ENCODE data around the gene PROSER3. TPM values are rescaled to one million over a fixed set of nuclear protein-coding genes. Genes with fewer than 3 reads are reported as not detected.
"Not testable (repeated sequence)": the region's sequence is repeated elsewhere in the genome, so short reads cannot be mapped to it uniquely, and the experiment has no call there.

Gene PROSER3
- total RNA-seq, 1 experiment from 2014 or later, result 8.9 TPM

DNA sequence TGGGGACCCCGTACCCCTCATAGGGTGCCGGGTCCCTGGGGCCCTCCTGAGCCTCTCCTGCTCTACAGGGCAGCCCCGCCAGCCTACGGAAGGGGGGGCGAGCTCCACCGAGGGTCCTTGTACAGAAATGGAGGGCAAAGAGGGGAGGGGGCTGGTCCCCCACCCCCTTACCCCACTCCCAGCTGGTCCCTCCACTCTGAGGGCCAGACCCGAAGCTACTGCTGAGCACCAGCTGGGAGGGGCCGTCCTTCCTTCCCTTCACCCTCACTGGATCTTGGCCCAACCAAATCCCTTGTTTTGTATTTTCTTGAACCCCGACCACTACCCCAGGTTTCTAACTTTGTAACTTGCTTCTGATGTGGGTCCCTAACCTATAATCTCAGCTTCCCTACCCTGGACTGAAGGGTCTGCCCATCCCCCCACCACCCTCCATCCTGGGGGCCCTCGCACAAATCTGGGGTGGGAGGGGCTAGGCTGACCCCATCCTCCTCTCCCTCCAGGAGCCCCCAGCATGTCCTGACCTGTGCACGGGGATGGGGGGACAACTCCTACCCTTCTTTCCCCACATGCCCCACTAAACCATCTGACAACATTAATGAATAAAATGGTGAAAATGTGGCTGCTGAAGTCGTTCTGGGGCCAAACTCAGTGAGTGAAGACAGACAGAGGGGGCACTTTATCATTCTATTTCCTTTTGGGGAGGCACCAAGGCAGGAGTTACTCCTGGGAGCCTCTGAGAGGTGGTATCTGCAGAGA is 30.4 kb downstream of the PROSER3 start:
- Histone ChIP-seq H3K27me3 (no peaks in the 10 kb centered on the region), H3K36me3 (no peaks in the 10 kb centered on the region), H3K9me3 (no peaks in the 10 kb centered on the region), H3K4me3 (no peak overlapping the region)
- no peak for DNase-seq

- DNase-seq, result no peak
These were observed 31.4 kb downstream of the PROSER3 start for GRCh38 chr19:35789195-35789977.

DNA sequence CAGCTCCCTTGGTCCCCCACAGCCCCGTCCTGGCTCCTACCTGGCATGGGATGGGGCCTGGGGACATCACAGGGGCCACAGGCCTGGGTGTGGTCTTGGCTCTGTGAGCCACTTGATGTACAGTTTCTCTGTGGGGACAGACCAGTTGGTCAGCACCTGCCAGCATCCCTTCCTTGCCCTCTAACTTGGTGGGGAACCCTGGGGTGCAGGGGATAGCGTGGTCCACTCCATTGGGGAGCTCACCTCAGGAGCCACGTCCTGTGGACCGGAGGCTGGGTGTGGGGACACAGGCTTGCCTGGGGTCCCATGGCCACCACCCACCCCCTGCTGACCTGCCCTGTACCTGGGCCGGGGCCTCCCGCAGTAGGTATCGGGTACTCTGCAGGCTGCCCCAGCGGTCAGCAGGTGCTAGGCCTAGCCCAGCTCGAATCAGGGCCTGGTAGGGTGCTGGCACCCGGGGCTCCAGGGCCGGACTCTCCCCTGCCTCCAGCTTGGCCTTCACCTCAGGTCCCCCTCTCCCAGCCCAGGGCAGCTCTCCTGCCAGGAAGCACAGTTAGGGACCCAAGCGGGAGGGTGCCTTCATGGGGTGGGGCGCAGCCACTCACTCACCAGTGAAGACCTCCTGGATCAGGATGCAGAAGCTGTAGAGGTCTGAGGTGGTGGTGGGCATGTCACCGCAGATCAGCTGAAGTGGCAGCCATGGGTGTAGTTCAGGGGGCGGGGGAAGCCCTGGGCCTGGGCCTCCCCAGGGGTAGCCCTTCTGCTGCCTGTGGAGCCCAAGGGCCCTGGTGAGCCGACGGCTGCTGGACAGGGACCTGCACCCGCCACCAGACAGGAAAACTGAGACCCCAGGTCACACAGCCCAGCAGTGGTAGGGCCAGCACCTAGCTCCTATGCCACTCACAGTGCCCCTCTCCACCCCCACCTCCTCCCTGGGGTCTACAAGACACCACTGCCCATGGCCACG is 32.3 kb downstream of the PROSER3 start:
- DNase-seq, result no peak
- Histone ChIP-seq H3K36me3 (no peaks in the 10 kb centered on the region), H3K9me3 (no peaks in the 10 kb centered on the region), H3K27me3 (no peaks in the 10 kb centered on the region), H3K4me3 (no peak overlapping the region)

More at GRCh38 chr19:35789195-35789977, 31.4 kb downstream of the PROSER3 start:
- Histone ChIP-seq H3K27me3 (no peaks in the 10 kb centered on the region), H3K4me3 (no peak overlapping the region), H3K9me3 (no peaks in the 10 kb centered on the region), H3K36me3 (no peaks in the 10 kb centered on the region)

DNA sequence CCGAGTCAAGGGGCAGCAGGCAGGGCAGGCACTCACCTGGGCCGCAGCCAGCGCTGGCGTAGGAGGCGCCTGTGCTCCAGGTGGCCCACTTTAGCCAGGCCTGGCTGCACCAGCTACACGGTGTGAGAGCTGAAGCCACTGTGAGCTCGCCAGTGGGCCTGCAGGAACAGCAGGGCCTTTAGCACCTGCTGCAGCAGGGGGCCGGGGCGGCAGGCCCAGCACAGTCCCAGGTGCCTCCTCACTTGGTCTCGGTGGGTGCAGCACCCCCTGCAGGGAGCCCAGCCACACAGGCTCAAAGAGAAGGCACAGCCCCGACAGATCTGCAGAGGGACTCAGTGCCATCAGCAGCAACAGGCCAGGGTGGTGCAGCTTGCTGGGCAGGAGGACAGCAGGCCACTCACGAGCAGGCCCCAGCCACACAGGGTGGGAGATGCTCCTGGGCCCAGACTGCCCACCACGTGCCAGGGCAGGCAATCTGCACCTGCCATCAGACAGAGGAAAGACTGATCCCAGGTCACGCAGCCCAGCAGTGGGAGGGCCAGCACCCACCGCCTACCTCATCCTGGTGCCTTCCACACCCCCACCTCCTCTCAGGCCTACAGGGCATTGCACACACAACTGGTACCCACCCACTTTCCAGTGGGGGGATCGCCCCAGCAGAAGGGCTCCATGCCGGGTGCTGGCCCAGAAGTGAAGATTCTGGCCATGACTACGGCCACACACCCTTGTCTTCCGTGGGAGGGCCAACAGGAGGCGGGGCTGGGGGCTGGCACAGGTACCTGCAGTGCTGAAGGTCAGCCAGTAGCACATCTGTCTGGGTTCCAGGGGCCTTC is 33.2 kb downstream of the PROSER3 start:
- Histone ChIP-seq H3K36me3 (no peaks in the 10 kb centered on the region), H3K9me3 (no peaks in the 10 kb centered on the region), H3K4me3 (no peak overlapping the region), H3K27me3 (no peaks in the 10 kb centered on the region)
- no peak for DNase-seq

GRCh38 chr19:35791814-35792279 is 33.9 kb downstream of the PROSER3 start:
- DNase-seq, result no peak
- H3K27me3 ChIP-seq, result peaks cover 4% of the 10 kb centered on the region; the same call in 1 of the 2 replicates
- no peaks in the 10 kb centered on the region for H3K36me3 ChIP-seq
- no peak overlapping the region for H3K4me3 ChIP-seq
- H3K9me3 ChIP-seq, result no peaks in the 10 kb centered on the region

GRCh38 chr19:35792312-35792711 is 34.3 kb downstream of the PROSER3 start:
- DNase-seq, result no peak
- peaks cover 4% of the 10 kb centered on the region; the same call in 1 of the 2 replicates for H3K27me3 ChIP-seq
- no peaks in the 10 kb centered on the region for H3K9me3 ChIP-seq
- no peaks in the 10 kb centered on the region for H3K36me3 ChIP-seq
- H3K4me3 ChIP-seq, result no peak overlapping the region

- Histone ChIP-seq H3K4me3 (no peak overlapping the region), H3K9me3 (no peaks in the 10 kb centered on the region), H3K36me3 (no peaks in the 10 kb centered on the region), H3K27me3 (peaks cover 7% of the 10 kb centered on the region)
- DNase-seq, result no peak
These were observed 34.9 kb downstream of the PROSER3 start for GRCh38 chr19:35792888-35793287.

DNA sequence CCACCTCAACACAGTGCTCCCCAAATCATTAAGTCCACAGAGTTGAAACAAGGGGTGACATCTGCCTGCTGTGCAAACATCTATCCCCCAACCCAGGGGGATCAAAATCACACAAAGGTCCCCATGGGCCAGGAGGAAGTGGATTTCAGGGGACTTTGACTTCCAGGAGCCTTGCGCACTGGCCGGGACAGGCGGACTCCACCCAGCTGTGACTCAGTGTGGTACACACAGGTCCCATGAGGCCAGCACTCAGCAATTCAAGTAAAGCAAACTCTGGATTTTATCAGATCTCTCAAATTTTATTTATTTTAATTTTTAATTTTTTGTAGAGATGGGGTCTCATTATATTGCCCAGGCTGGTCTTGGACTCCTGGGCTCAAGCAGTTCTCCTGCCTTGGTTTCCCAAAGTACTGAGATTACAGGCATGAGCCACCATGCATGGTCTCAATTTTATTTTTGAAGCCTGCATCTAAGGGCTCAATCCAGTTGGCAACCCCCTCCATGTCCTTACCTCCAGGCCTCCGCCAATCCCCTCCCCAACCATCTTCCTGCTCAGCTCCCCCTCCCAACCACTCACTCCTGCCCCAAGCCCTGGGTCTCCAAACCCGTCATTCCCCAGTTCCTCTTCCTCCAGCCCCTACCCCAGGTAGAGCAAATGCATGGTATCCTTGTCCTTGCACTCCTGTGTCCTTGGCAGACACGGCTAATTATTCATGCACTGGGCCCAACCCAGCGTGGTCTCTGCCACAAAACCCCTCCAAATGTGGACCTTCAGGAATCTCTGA is 35.6 kb downstream of the PROSER3 start:
- Histone ChIP-seq H3K36me3 (no peaks in the 10 kb centered on the region), H3K27me3 (peaks cover 9% of the 10 kb centered on the region), H3K9me3 (no peaks in the 10 kb centered on the region), H3K4me3 (no peak overlapping the region)
- DNase-seq, result no peak

- not testable (repeated sequence) for H3K4me3 ChIP-seq
These were observed 37.6 kb downstream of the PROSER3 start for GRCh38 chr19:35795564-35795963.

GRCh38 chr19:35796645-35797542 is 38.9 kb downstream of the PROSER3 start:
- Histone ChIP-seq H3K9me3 (no peaks in the 10 kb centered on the region), H3K27me3 (peaks cover 11% of the 10 kb centered on the region), H3K36me3 (no peaks in the 10 kb centered on the region), H3K4me3 (no peak overlapping the region)
- no peak for DNase-seq

More at GRCh38 chr19:35795564-35795963, 37.6 kb downstream of the PROSER3 start:
- not testable (repeated sequence) for H3K36me3 ChIP-seq, DNase-seq, H3K27me3 ChIP-seq, H3K9me3 ChIP-seq

- H3K27me3 ChIP-seq, result peaks cover 12% of the 10 kb centered on the region
- no peaks in the 10 kb centered on the region for H3K9me3 ChIP-seq
- H3K36me3 ChIP-seq, result no peaks in the 10 kb centered on the region
- H3K4me3 ChIP-seq, result no peak overlapping the region
- no peak for DNase-seq
These were observed 39.7 kb downstream of the PROSER3 start for GRCh38 chr19:35797663-35798062.

GRCh38 chr19:35801828-35802227 is 43.9 kb downstream of the PROSER3 start:
- Histone ChIP-seq H3K4me3 (no peak overlapping the region), H3K27me3 (peaks cover 18% of the 10 kb centered on the region), H3K36me3 (no peaks in the 10 kb centered on the region), H3K9me3 (no peaks in the 10 kb centered on the region)
- DNase-seq, result no peak

DNA sequence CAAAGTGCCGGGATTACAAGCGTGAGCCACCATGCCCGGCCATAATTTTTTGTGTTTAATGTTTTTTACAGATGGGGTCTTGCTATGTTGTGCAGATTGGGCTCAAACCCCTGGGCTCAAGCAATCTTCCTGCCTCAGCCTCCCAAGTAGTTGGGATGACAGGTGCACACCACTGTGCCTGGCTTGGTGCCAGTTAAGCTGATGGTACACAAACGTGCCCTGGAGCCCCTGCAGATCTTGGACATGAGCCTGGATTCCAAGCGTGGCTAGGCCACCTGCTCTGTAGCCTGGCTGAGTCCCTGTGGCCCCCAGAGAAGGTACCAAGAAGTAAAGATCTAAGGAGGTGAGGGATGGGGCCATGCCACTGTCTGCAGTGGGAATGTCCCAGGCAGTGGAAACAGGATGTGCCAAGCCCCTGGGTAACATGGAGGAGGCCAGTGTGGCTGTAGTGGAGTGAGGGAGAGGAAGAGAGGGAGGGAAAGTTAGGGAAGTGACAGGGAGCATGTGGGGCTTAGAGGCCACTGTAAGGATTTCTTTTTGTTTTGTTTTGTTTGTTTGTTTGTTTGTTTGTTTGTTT is 47.6 kb downstream of the PROSER3 start:
- Histone ChIP-seq H3K27me3 (peaks cover 24% of the 10 kb centered on the region), H3K36me3 (no peaks in the 10 kb centered on the region), H3K9me3 (no peaks in the 10 kb centered on the region), H3K4me3 (no peak overlapping the region)
- no peak for DNase-seq

- H3K27me3 ChIP-seq, result peaks cover 24% of the 10 kb centered on the region
- no peak for DNase-seq
- H3K4me3 ChIP-seq, result no peak overlapping the region
- H3K36me3 ChIP-seq, result no peaks in the 10 kb centered on the region
- H3K9me3 ChIP-seq, result no peaks in the 10 kb centered on the region
These were observed 48.6 kb downstream of the PROSER3 start for GRCh38 chr19:35806597-35806996.

All from MG63 (cell line).